ENCODE data around the gene RNF207.

The RNF207 gene

DNA sequence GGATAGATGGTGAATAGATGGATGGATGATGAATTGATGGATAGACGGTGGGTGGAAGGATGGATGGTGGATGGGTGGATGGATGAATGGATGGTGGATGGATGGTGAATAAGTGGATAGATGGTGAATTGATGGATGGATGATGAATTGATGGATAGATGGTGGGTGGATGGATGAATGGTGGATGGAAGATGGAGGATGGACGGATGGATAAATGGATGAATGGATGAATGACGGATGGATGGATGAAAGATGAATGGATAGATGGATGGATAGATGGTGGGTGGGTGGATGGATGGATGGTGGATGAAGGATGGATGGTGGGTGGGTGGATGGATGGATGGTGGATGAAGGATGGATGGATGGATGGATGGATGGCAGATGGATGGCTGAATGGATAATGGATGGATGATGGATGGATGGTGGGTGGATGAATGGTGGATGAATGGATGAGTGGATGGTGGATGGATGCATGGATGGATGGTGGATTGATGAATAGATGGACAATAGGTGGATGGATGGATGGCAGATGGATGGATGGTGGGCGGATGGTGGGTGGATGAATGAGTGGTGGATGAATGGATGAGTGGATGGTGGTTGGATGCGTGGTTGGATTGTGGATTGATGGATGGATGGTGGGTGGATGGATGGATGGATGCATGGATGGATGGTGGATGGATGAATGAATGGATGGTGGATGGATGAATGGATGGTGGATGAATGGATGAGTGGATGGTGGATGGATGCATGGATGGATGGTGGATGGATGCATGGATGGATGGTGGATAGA is 31.1 kb upstream of the RNF207 start:
- no peaks in the 10 kb centered on the region for H3K9me2 ChIP-seq (replicated peaks; ENCODE audit: insufficient read depth, low read length)
- H3K27me3 ChIP-seq (ENCODE audit: low read length): no peaks in the 10 kb centered on the region
- no peak overlapping the region for H2AFZ ChIP-seq (ENCODE audit: low read depth, low read length, severe bottlenecking)
- TF ChIP-seq, protein P1, sequence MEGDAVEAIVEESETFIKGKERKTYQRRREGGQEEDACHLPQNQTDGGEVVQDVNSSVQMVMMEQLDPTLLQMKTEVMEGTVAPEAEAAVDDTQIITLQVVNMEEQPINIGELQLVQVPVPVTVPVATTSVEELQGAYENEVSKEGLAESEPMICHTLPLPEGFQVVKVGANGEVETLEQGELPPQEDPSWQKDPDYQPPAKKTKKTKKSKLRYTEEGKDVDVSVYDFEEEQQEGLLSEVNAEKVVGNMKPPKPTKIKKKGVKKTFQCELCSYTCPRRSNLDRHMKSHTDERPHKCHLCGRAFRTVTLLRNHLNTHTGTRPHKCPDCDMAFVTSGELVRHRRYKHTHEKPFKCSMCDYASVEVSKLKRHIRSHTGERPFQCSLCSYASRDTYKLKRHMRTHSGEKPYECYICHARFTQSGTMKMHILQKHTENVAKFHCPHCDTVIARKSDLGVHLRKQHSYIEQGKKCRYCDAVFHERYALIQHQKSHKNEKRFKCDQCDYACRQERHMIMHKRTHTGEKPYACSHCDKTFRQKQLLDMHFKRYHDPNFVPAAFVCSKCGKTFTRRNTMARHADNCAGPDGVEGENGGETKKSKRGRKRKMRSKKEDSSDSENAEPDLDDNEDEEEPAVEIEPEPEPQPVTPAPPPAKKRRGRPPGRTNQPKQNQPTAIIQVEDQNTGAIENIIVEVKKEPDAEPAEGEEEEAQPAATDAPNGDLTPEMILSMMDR (IDR thresholded peaks at IDR 0.05; ENCODE audit: insufficient read depth, low read length, poor library complexity, severe bottlenecking): no peak
- TF ChIP-seq EZH2phosphoT487 (conservative IDR thresholded peaks at IDR 0.05; ENCODE audit: low read length): no peak
- no peaks in the 10 kb centered on the region for H3F3A ChIP-seq (ENCODE audit: insufficient read depth)
- H3K9ac ChIP-seq (ENCODE audit: low read length): no peak overlapping the region
- no peaks in the 10 kb centered on the region for H3K79me2 ChIP-seq (ENCODE audit: insufficient read depth, low read length)
- H3K36me3 ChIP-seq (ENCODE audit: low read length): no peaks in the 10 kb centered on the region
- no peaks in the 10 kb centered on the region for H3K9me3 ChIP-seq (ENCODE audit: insufficient read depth, low read length)
- no peaks in the 10 kb centered on the region for H4K20me1 ChIP-seq (ENCODE audit: low read depth, low read length)
- no peak overlapping the region for H3K4me3 ChIP-seq (ENCODE audit: insufficient read depth, low read length, poor library complexity, severe bottlenecking)
- no peak overlapping the region for H3K4me2 ChIP-seq (ENCODE audit: low read depth, low read length, poor library complexity, severe bottlenecking)
- no peak overlapping the region for H3K27ac ChIP-seq (ENCODE audit: low read depth, low read length)

DNA sequence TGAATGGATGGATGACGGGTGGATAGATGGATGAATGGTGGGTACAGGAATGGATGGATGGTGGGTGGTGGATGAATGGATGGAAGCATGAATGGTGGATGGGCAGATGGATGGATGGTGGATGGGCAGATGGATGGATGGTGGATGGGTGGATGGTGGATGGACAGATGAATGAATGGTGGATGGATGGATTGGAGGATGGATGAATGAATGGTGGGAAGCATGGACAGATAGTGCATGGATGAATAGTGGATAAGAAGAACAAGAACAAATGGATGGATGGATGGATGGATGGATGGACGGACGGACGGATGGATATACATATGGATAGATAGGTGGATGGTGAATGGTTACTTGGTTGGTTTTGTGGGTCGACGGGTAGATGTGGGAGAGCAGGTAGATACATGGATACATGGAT is 30.5 kb upstream of the RNF207 start:
- Histone ChIP-seq H3K27me3 (ENCODE audit: low read length) (no peaks in the 10 kb centered on the region), H3K79me2 (ENCODE audit: insufficient read depth, low read length) (no peaks in the 10 kb centered on the region), H2AFZ (ENCODE audit: low read depth, low read length, severe bottlenecking) (no peak overlapping the region), H3F3A (ENCODE audit: insufficient read depth) (no peaks in the 10 kb centered on the region), H3K9ac (ENCODE audit: low read length) (no peak overlapping the region), H4K20me1 (ENCODE audit: low read depth, low read length) (no peaks in the 10 kb centered on the region), H3K4me2 (ENCODE audit: low read depth, low read length, poor library complexity, severe bottlenecking) (no peak overlapping the region), H3K27ac (ENCODE audit: low read depth, low read length) (no peak overlapping the region), H3K36me3 (ENCODE audit: low read length) (no peaks in the 10 kb centered on the region), H3K4me3 (ENCODE audit: insufficient read depth, low read length, poor library complexity, severe bottlenecking) (no peak overlapping the region), H3K9me3 (ENCODE audit: insufficient read depth, low read length) (no peaks in the 10 kb centered on the region), H3K9me2 (replicated peaks; ENCODE audit: insufficient read depth, low read length) (no peaks in the 10 kb centered on the region)
- no peak for TF ChIP-seq EZH2phosphoT487 (conservative IDR thresholded peaks at IDR 0.05; ENCODE audit: low read length)
- TF ChIP-seq, protein P1 (IDR thresholded peaks at IDR 0.05; ENCODE audit: insufficient read depth, low read length, poor library complexity, severe bottlenecking): no peak

DNA sequence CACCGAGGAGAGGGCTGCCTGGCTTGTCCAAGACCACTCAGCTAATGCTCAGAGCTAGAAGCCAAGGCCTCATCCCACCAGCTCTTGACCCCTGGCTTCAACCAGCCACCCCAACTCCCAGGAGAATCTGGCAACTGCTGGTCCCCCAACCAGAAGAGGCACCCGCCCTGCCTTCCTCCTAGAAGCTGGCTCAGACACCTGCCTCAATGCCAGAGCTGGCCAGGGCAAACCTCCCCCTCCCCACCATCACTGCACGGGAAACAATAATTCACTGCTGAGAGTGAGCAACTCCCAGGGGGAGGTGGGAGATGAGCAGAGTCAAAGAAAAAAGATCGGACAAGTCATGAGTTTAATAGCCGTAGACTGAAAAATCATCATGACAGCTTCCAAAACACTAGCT is 29.1 kb upstream of the RNF207 start:
- no peak for TF ChIP-seq EZH2phosphoT487 (conservative IDR thresholded peaks at IDR 0.05; ENCODE audit: low read length)
- TF ChIP-seq, protein P1 (IDR thresholded peaks at IDR 0.05; ENCODE audit: insufficient read depth, low read length, poor library complexity, severe bottlenecking): no peak
- Histone ChIP-seq H3K4me3 (ENCODE audit: insufficient read depth, low read length, poor library complexity, severe bottlenecking) (no peak overlapping the region), H4K20me1 (ENCODE audit: low read depth, low read length) (no peaks in the 10 kb centered on the region), H2AFZ (ENCODE audit: low read depth, low read length, severe bottlenecking) (no peak overlapping the region), H3K36me3 (ENCODE audit: low read length) (no peaks in the 10 kb centered on the region), H3K27ac (ENCODE audit: low read depth, low read length) (no peak overlapping the region), H3K9me3 (ENCODE audit: insufficient read depth, low read length) (no peaks in the 10 kb centered on the region), H3F3A (ENCODE audit: insufficient read depth) (no peaks in the 10 kb centered on the region), H3K4me2 (ENCODE audit: low read depth, low read length, poor library complexity, severe bottlenecking) (no peak overlapping the region), H3K9me2 (replicated peaks; ENCODE audit: insufficient read depth, low read length) (no peaks in the 10 kb centered on the region), H3K79me2 (ENCODE audit: insufficient read depth, low read length) (no peaks in the 10 kb centered on the region), H3K9ac (ENCODE audit: low read length) (no peak overlapping the region), H3K27me3 (ENCODE audit: low read length) (no peaks in the 10 kb centered on the region)

All from SU-DHL-6 (cell line).